ENCODE results near the gene CES1. TPM values are rescaled to one million over a fixed set of nuclear protein-coding genes. Genes with fewer than 3 reads are reported as not detected.

CES1 gene
- total RNA-seq: not detected in 2 replicates
- long read RNA-seq: 0 reads

DNA sequence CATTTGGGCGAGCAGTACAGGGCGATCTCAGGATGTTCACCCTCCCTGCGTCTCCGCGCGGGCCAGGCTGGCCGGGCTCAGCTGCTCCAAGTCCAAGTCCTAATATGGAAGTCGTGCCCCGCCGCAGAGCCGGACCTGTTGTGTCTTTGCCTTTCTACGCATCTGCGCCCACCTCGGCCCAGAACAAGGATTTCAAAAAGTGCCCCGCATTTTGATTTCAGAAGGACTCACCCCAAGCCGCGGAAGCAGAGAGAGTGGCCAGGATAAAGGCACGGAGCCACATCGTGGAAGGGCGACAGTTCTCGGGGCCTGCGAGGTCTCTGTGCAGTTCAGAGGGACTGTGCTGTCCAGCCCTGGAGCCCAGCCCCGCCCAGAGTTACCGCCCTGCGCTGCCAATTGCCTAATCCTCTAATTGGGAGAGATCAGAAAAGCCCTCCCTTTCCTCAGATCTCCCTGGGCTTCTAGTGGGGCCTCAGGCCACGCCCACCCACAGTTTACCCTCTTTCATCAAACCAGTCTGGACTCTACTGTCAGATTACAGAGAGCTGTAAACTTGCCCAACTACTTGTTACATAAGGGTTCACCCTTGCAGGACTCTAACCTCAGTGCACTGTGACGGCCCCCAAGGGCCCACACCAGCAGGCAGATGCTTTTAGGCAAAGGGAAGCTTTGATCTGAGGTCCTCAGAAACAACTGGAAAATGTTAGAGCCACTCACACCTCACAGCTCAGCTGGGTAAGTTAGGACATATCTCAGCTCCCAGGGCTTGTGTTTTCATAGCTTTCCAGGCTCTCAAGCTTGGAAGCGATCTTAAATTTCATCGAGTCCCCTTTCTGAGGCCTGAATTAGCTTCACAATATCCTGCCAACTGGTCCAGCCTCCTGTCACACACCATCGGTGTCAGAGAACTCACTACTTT lies at the start of gene CES1:
Gene CES1, minus strand, starts transcription at position 324 of the 919 bp plus-strand sequence. Its CDS starts 41 bp downstream, at position 283.
- Mint-ChIP-seq H3K27me3 (ENCODE audit: unreplicated experiment) (no peaks in the 10 kb centered on the region), H3K9me3 (ENCODE audit: unreplicated experiment) (no peaks in the 10 kb centered on the region), H3K27ac (ENCODE audit: unreplicated experiment) (no peak within 1 kb of the TSS), H3K36me3 (ENCODE audit: unreplicated experiment) (no peaks in the 10 kb centered on the region), H3K4me3 (ENCODE audit: unreplicated experiment) (no peak within 1 kb of the TSS), H3K4me1 (ENCODE audit: unreplicated experiment) (no peaks in the 10 kb centered on the region)
- TF ChIP-seq, protein P1, sequence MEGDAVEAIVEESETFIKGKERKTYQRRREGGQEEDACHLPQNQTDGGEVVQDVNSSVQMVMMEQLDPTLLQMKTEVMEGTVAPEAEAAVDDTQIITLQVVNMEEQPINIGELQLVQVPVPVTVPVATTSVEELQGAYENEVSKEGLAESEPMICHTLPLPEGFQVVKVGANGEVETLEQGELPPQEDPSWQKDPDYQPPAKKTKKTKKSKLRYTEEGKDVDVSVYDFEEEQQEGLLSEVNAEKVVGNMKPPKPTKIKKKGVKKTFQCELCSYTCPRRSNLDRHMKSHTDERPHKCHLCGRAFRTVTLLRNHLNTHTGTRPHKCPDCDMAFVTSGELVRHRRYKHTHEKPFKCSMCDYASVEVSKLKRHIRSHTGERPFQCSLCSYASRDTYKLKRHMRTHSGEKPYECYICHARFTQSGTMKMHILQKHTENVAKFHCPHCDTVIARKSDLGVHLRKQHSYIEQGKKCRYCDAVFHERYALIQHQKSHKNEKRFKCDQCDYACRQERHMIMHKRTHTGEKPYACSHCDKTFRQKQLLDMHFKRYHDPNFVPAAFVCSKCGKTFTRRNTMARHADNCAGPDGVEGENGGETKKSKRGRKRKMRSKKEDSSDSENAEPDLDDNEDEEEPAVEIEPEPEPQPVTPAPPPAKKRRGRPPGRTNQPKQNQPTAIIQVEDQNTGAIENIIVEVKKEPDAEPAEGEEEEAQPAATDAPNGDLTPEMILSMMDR (IDR thresholded peaks at IDR 0.05): no peak
- peak; percentile 84 for DNase-seq (ENCODE audit: extremely low spot score, unreplicated experiment)

DNA sequence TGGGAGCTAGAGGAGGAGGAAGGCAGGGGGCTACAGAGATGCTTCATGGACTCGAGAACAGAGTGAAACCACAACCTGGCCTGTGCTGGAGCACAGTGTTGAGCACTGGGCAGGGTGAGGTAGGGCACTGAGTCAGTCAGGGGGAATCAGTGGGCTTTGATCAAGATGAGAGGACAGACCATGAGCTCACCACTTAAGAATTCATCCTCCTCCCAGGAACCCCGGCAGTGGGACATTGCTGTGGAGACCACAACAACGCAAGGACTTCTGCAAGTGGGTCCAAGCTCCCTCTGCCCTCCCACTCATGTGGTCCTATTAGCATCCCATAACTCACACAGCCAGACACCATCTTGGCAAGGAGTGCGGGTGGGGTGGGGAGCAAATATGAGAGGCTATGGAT lies 44.0 kb upstream of the CES1 start:
- Mint-ChIP-seq H3K4me1 (ENCODE audit: unreplicated experiment) (no peaks in the 10 kb centered on the region), H3K9me3 (ENCODE audit: unreplicated experiment) (no peaks in the 10 kb centered on the region), H3K4me3 (ENCODE audit: unreplicated experiment) (no peak overlapping the region), H3K27me3 (ENCODE audit: unreplicated experiment) (no peaks in the 10 kb centered on the region), H3K36me3 (ENCODE audit: unreplicated experiment) (no peaks in the 10 kb centered on the region), H3K27ac (ENCODE audit: unreplicated experiment) (no peak overlapping the region)
- no peak for DNase-seq (ENCODE audit: extremely low spot score, unreplicated experiment)
- TF ChIP-seq, protein P1 (IDR thresholded peaks at IDR 0.05): no peak

- no peak within 1 kb of the TSS for H3K4me3 Mint-ChIP-seq (ENCODE audit: unreplicated experiment)
- no peak for DNase-seq (ENCODE audit: extremely low spot score, unreplicated experiment)
- H3K36me3 Mint-ChIP-seq (ENCODE audit: unreplicated experiment): no peaks in the 10 kb centered on the region
- H3K27ac Mint-ChIP-seq (ENCODE audit: unreplicated experiment): no peak within 1 kb of the TSS
- H3K27me3 Mint-ChIP-seq (ENCODE audit: unreplicated experiment): no peaks in the 10 kb centered on the region
- H3K4me1 Mint-ChIP-seq (ENCODE audit: unreplicated experiment): no peaks in the 10 kb centered on the region
- no peaks in the 10 kb centered on the region for H3K9me3 Mint-ChIP-seq (ENCODE audit: unreplicated experiment)
- TF ChIP-seq, protein P1 (IDR thresholded peaks at IDR 0.05): no peak
Measured at GRCh38 chr16:55875273-55875672, 42.4 kb upstream of the CES1 start, which contains the start of gene CES5A. TSS of gene CES5A (minus strand) at chr16:55875373. CDS start at chr16:55875221, 152 bp downstream.

DNA sequence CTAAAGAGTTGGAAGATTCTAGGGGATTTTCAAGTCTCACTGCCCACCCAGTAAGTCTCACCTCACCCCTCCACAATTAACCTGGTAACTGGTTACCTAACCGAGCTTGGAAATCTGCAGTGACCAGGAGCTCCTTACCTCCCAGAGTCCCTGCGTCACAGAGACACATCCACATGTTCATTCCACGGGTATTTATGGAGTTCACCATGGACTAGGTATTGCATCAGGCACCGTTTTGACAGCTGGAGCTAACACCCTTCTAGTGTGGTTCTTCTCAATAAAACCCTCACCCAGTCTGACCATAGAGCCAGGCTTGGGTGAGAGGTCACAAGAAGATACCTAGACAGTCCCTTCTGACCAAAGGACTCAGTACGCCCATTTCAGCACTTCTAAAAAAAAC lies 40.2 kb upstream of the CES1 start:
- H3K4me3 Mint-ChIP-seq (ENCODE audit: unreplicated experiment): no peak overlapping the region
- DNase-seq (ENCODE audit: extremely low spot score, unreplicated experiment): no peak
- H3K27me3 Mint-ChIP-seq (ENCODE audit: unreplicated experiment): no peaks in the 10 kb centered on the region
- TF ChIP-seq, protein P1 (IDR thresholded peaks at IDR 0.05): no peak
- no peak overlapping the region for H3K27ac Mint-ChIP-seq (ENCODE audit: unreplicated experiment)
- H3K36me3 Mint-ChIP-seq (ENCODE audit: unreplicated experiment): no peaks in the 10 kb centered on the region
- H3K9me3 Mint-ChIP-seq (ENCODE audit: unreplicated experiment): no peaks in the 10 kb centered on the region
- H3K4me1 Mint-ChIP-seq (ENCODE audit: unreplicated experiment): no peaks in the 10 kb centered on the region

DNA sequence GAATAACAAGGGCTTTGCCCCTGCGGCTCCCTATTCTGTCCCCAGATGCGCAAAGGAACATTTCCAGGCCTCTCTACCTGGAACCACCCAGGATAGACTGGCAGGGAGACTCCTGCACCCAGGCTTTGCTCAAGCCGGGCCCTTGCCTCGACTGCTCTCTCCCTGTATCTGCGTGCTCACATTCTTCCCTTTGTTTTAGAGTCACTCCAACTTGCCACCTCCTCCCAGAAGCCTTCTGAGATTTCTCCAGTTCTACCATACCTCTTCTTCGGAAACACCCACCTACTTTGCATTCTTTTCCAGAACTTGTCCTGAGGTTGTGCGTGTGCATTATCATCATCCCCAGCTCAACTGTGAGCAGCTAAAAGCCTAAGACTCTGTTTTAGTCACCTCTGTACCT lies 39.2 kb upstream of the CES1 start:
- Mint-ChIP-seq H3K9me3 (ENCODE audit: unreplicated experiment) (no peaks in the 10 kb centered on the region), H3K27me3 (ENCODE audit: unreplicated experiment) (no peaks in the 10 kb centered on the region), H3K4me3 (ENCODE audit: unreplicated experiment) (no peak overlapping the region), H3K4me1 (ENCODE audit: unreplicated experiment) (no peaks in the 10 kb centered on the region), H3K36me3 (ENCODE audit: unreplicated experiment) (no peaks in the 10 kb centered on the region), H3K27ac (ENCODE audit: unreplicated experiment) (no peak overlapping the region)
- TF ChIP-seq, protein P1 (IDR thresholded peaks at IDR 0.05): no peak
- no peak for DNase-seq (ENCODE audit: extremely low spot score, unreplicated experiment)

All from osteocyte (in vitro differentiated cells).